Transverse colon (tissue), 3 donors: Measurements from ENCODE around the gene RAD9A.

ENCODE experiments used
- POLR2A ChIP-seq: fragments of 450-650 bp; IDR thresholded peaks from one replicate; pipeline ENCODE4 v1.6.1; 2016; ENCODE audit warnings: antibody characterized with exemption, mild to moderate bottlenecking, moderate library complexity
- TF ChIP-seq, protein P1 (sequence below), 5 experiments: fragments of 200-600 bp in 3 of 5; fragments of 450-650 bp in 2 of 5; sonication (generic) in 3 of 5; IDR thresholded peaks; 1 replicate in 2 of 5; 2 replicates in 3 of 5; pipeline ENCODE4 v1.5.1; 2016 to 2017; ENCODE audit warnings: antibody characterized with exemption in 5 of 5, inconsistent platforms in 3 of 5, mild to moderate bottlenecking in 2 of 5, moderate library complexity in 1 of 5

- TF ChIP-seq, protein P1, sequence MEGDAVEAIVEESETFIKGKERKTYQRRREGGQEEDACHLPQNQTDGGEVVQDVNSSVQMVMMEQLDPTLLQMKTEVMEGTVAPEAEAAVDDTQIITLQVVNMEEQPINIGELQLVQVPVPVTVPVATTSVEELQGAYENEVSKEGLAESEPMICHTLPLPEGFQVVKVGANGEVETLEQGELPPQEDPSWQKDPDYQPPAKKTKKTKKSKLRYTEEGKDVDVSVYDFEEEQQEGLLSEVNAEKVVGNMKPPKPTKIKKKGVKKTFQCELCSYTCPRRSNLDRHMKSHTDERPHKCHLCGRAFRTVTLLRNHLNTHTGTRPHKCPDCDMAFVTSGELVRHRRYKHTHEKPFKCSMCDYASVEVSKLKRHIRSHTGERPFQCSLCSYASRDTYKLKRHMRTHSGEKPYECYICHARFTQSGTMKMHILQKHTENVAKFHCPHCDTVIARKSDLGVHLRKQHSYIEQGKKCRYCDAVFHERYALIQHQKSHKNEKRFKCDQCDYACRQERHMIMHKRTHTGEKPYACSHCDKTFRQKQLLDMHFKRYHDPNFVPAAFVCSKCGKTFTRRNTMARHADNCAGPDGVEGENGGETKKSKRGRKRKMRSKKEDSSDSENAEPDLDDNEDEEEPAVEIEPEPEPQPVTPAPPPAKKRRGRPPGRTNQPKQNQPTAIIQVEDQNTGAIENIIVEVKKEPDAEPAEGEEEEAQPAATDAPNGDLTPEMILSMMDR (IDR thresholded peaks at IDR 0.05): peak in 4 of 5 experiments; percentile 2 to 66 (median 42)
- TF ChIP-seq POLR2A: peak; percentile 79
Observed at GRCh38 chr11:67401495-67402191, 9.9 kb downstream of the RAD9A start, which contains the start of gene PPP1CA.
